Measurements from ENCODE around the gene ACAP2.

Gene ACAP2

DNA sequence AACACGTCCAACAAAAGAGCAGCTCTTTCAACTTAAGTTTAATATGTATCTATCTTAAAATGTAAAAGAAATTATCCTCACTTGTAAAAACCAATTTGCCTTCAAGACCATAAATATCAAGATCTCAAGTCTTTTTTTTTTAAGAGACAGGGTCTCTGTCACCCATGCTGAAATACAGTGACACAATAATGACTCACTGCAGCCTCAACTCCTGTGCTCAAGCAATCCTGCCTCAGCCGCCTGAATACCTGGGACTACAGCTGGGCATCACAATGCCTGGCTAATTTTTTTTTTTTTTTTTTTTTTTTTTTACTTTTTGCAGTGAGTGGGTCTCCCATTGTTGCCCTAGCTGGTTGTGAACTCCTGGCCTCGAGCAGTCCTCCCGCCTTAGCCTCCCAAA lies 26.0 kb downstream of the ACAP2 start:
- TF ChIP-seq, protein P1, sequence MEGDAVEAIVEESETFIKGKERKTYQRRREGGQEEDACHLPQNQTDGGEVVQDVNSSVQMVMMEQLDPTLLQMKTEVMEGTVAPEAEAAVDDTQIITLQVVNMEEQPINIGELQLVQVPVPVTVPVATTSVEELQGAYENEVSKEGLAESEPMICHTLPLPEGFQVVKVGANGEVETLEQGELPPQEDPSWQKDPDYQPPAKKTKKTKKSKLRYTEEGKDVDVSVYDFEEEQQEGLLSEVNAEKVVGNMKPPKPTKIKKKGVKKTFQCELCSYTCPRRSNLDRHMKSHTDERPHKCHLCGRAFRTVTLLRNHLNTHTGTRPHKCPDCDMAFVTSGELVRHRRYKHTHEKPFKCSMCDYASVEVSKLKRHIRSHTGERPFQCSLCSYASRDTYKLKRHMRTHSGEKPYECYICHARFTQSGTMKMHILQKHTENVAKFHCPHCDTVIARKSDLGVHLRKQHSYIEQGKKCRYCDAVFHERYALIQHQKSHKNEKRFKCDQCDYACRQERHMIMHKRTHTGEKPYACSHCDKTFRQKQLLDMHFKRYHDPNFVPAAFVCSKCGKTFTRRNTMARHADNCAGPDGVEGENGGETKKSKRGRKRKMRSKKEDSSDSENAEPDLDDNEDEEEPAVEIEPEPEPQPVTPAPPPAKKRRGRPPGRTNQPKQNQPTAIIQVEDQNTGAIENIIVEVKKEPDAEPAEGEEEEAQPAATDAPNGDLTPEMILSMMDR (conservative IDR thresholded peaks at IDR 0.05): no peak
- no peak for TF ChIP-seq ZFX (IDR thresholded peaks at IDR 0.05)
- no peak overlapping the region for H3K27ac ChIP-seq

DNA sequence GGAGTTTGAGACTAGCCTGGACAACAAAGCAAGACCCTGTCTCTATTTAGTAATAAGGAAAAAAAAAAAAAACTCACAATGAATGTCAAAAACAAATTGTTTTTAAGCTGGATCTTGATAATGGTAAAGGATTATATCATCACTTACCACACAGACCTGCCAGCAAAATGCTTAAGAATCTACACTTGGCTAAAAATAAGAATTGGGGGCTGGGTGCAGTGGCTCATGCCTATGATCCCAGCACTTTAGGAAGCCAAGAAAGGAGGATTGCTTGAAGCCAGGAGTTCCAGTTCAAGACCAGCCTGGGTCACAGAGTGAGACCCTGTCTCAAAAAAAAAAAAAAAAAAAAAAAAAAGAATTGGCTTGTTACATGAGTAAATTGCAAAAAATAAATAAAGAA lies 31.0 kb downstream of the ACAP2 start:
- H3K27ac ChIP-seq: no peak overlapping the region
- TF ChIP-seq, protein P1 (conservative IDR thresholded peaks at IDR 0.05): no peak
- no peak for TF ChIP-seq ZFX (IDR thresholded peaks at IDR 0.05)

DNA sequence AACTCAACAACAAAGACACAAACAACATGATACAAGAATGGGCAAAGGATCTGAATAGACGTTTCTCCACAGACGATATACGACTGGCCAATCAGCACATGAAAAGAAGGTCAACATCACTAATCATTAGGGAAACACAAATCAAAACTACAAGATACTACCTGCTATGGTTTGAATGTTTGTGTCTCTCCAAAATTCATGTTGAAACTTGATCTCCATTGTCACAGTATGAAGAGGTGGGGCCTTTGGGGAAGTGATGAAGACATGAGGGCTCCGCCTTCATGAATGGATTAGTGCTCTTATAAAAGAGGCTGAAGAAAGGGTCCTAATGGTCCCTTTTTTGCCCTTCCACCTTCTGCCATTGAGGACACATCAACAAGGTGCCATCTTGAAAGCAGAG lies 32.3 kb downstream of the ACAP2 start:
- H3K27ac ChIP-seq: no peak overlapping the region
- TF ChIP-seq, protein P1 (conservative IDR thresholded peaks at IDR 0.05): no peak
- TF ChIP-seq ZFX (IDR thresholded peaks at IDR 0.05): no peak

DNA sequence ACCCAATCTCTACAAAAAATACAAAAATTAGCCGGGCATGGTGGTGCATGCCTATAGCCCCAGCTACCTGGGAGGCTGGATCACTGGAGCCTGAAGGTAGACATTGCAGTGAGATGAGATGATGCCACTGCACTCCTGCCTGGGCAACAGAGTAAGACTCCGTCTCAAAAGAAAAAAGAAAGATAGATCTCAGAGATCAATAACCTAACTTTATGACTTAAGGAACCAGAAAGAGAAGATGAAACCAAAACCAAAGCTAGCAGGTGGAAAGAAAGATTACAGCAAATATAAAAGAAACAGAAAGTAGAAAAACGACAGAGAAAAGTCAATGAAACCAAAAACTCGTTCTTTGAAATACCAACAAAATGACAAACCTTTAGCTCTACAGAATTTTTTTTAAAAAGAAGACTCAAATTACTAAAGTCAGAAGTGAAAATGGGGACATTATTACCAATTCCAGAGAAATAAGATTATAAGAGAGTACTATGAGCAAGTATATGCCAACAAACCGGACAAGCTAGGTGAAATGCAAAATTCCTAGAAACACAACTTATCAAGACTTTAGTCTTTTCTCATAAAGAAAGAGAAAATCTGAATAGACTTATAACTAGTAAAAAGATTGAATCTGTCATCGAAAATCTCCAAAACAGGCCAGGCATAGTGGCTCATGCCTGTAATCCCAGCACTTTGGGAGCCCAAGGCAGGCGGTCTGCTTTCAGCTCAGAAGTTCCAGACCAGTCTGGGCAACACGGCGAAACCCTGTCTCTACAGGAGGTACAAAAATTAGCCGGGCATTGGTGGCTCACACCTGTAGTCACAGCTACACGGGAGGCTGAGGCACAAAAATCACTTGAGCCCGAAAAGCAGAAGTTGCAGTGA lies 35.0 kb downstream of the ACAP2 start:
- H3K27ac ChIP-seq: no peak overlapping the region
- TF ChIP-seq ZFX (IDR thresholded peaks at IDR 0.05): no peak
- TF ChIP-seq, protein P1 (conservative IDR thresholded peaks at IDR 0.05): no peak

DNA sequence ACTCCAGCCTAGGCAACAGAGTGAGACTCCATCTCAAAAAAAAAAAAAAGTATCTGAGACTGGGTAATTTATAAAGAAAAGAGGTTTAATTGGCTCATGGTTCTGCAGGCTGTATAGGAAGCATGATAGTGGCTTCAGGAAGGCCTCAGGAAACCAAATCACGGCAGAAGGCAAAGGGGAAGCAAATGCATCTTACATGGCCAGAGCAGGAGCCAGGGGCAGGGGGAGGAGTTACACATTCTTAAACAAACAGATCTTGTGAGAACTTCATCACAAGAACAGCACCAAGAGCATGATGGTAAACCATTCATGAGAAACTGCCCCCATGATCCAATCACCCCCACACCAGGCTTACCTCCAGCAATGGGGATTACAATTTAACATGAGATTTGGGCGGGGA lies 37.2 kb downstream of the ACAP2 start:
- TF ChIP-seq, protein P1 (conservative IDR thresholded peaks at IDR 0.05): no peak
- no peak for TF ChIP-seq ZFX (IDR thresholded peaks at IDR 0.05)
- no peak overlapping the region for H3K27ac ChIP-seq

DNA sequence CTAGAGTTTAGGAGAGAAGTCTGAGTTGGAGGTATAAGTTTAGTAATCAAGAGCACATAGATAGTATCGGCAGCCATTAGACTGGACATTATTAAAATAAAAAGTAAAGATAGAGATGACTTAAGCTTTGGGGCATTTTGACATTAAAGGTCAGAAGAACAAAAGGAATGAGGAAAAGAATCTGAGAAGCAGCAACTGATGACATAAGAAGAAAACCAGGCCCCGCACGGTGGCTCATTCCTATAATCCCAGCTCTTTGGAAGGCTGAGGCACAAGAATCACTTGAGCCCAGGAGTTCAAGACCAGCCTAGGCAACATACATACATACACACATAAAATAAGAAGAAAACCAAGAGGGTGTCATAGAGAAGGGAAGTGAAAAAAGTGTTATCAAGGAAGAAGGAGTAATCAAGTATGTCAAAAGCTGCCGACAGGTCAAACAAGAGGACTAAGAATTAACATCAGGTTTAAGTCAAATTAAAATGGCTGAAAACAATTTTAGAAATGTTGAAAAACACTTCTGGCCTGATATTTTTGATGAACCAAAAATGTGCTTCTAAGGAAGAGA lies 38.9 kb downstream of the ACAP2 start:
- TF ChIP-seq ZFX (IDR thresholded peaks at IDR 0.05): no peak
- TF ChIP-seq, protein P1 (conservative IDR thresholded peaks at IDR 0.05): no peak
- no peak overlapping the region for H3K27ac ChIP-seq

DNA sequence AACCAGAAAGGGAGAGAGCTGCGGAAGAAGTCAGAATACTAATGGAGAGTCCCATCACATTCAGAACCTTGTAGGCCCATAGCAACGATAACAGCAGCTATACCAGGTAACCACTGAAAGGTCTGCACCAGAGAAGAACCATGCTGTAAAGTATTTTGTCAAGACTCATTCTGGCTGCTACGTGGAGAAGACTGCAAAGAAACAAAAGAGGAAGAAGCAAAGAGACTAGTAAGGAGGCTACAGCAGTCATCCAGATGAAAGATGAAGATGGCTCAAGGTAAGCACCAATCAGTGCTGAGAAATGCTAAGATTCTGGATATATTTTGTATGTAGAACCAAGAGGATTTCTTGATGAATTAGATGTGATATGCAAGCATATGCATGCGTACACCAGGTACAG lies 39.6 kb downstream of the ACAP2 start:
- no peak for TF ChIP-seq ZFX (IDR thresholded peaks at IDR 0.05)
- TF ChIP-seq, protein P1 (conservative IDR thresholded peaks at IDR 0.05): no peak

More for the DNA sequence above, 39.6 kb downstream of the ACAP2 start:
- no peak overlapping the region for H3K27ac ChIP-seq
